Astrocyte (in vitro differentiated cells and primary cell): Measurements from ENCODE around the gene PLEKHG2. TPM values are rescaled to one million over a fixed set of nuclear protein-coding genes. Genes with fewer than 3 reads are reported as not detected.
A peak's percentile ranks its signal among the peaks of the same experiment; 100 is the strongest.

ENCODE experiments used
- DNase-seq: peaks from one replicate; pipeline ENCODE4 v3.0.0-alpha.2; 2010; ENCODE audit warnings: low read depth
- FAIRE-seq: peaks from 2 replicates; lab custom pipeline; 2011; peaks lifted over from hg19 to GRCh38; lab: Jason Lieb, UNC
- H2AFZ ChIP-seq: 2 replicates; pipeline ENCODE4 v1.6.0; 2012; ENCODE audit warnings: low read depth, low read length, inconsistent platforms
- H3K27ac ChIP-seq: 2 replicates; pipeline ENCODE4 v1.5.1; 2011; ENCODE audit warnings: low read depth, low read length, inconsistent platforms
- H3K27me3 ChIP-seq: 2 replicates; pipeline ENCODE4 v1.6.0; 2011; ENCODE audit warnings: low read length, inconsistent platforms; ENCODE audit not compliant: insufficient read depth
- H3K36me3 ChIP-seq: 2 replicates; pipeline ENCODE4 v1.5.1; 2011; ENCODE audit warnings: low read length, inconsistent platforms; ENCODE audit not compliant: insufficient read depth
- H3K4me1 ChIP-seq: 2 replicates; pipeline ENCODE4 v1.5.1; 2011; ENCODE audit warnings: low read length, inconsistent platforms; ENCODE audit not compliant: insufficient read depth
- H3K4me2 ChIP-seq: 2 replicates; pipeline ENCODE4 v1.6.0; 2012; ENCODE audit warnings: low read length, inconsistent platforms
- H3K4me3 ChIP-seq: 2 replicates; pipeline ENCODE4 v1.5.1; 2011; ENCODE audit warnings: low read depth, mild to moderate bottlenecking, low read length, inconsistent platforms; ENCODE audit not compliant: insufficient read depth
- H3K79me2 ChIP-seq: 2 replicates; pipeline ENCODE4 v1.6.0; 2012; ENCODE audit warnings: mild to moderate bottlenecking, low read length, inconsistent platforms; ENCODE audit not compliant: insufficient read depth
- H3K9ac ChIP-seq: 2 replicates; pipeline ENCODE4 v1.6.0; 2012; ENCODE audit warnings: mild to moderate bottlenecking, low read length, inconsistent platforms
- H3K9me3 ChIP-seq: 2 replicates; pipeline ENCODE4 v1.5.1; 2012; ENCODE audit warnings: low read depth, mild to moderate bottlenecking, low read length, inconsistent platforms; ENCODE audit not compliant: insufficient read depth
- H4K20me1 ChIP-seq: 2 replicates; pipeline ENCODE4 v1.6.0; 2012; ENCODE audit warnings: low read length, inconsistent platforms; ENCODE audit not compliant: insufficient read depth
- H3K27ac Mint-ChIP-seq: one replicate; pipeline ENCODE4 v1.8.0; 2021; ENCODE audit warnings: mild to moderate bottlenecking, mixed read lengths; ENCODE audit not compliant: unreplicated experiment
- H3K27me3 Mint-ChIP-seq: one replicate; pipeline ENCODE4 v1.8.0; 2021; ENCODE audit warnings: low read depth, mixed read lengths; ENCODE audit not compliant: unreplicated experiment
- H3K36me3 Mint-ChIP-seq: one replicate; pipeline ENCODE4 v1.8.0; 2021; ENCODE audit warnings: low read depth, mixed read lengths; ENCODE audit not compliant: unreplicated experiment
- H3K4me1 Mint-ChIP-seq: one replicate; pipeline ENCODE4 v1.8.0; 2021; ENCODE audit warnings: low read depth, mixed read lengths; ENCODE audit not compliant: unreplicated experiment
- H3K4me3 Mint-ChIP-seq: one replicate; pipeline ENCODE4 v1.8.0; 2021; ENCODE audit warnings: mild to moderate bottlenecking, moderate library complexity, mixed read lengths; ENCODE audit not compliant: unreplicated experiment
- H3K9me3 Mint-ChIP-seq: one replicate; pipeline ENCODE4 v1.8.0; 2021; ENCODE audit warnings: mild to moderate bottlenecking, mixed read lengths; ENCODE audit not compliant: unreplicated experiment
- EZH2 ChIP-seq: IDR thresholded peaks from 2 replicates; pipeline ENCODE4 v1.6.1; 2012; ENCODE audit warnings: mild to moderate bottlenecking, low read length, inconsistent platforms; ENCODE audit not compliant: insufficient read depth
- total RNA-seq: library from RNA; stranded (reverse); gene quantifications from 2 replicates; pipeline ENCODE4 v1.2.1, GENCODE V29; 2021
- TF ChIP-seq, protein P1 (sequence below): IDR thresholded peaks from 2 replicates; pipeline ENCODE4 v1.5.1; 2011; ENCODE audit warnings: low read depth, mild to moderate bottlenecking, inconsistent platforms, low read length, moderate library complexity; ENCODE audit not compliant: insufficient read depth

Gene PLEKHG2
- total RNA-seq, 1 donor from 2014 or later, result 102 TPM

- H3K36me3 Mint-ChIP-seq, result peaks cover 2% of the 10 kb centered on the region
- H3K27ac ChIP-seq, result peak overlapping the region; percentile 56
- H3K4me3 Mint-ChIP-seq, result peak overlapping the region; percentile 90
- FAIRE-seq (no peak), DNase-seq (no peak)
- peak overlapping the region; percentile 83 for H3K9ac ChIP-seq
- H3K4me3 ChIP-seq, result peak overlapping the region; percentile 29
- H3K27me3 Mint-ChIP-seq, result no peaks in the 10 kb centered on the region
- no peaks in the 10 kb centered on the region for H3K9me3 Mint-ChIP-seq
- peaks cover 22% of the 10 kb centered on the region for H4K20me1 ChIP-seq
- peaks cover 63% of the 10 kb centered on the region for H3K4me1 ChIP-seq
- peaks cover 4% of the 10 kb centered on the region for H3K36me3 ChIP-seq
- peak overlapping the region; percentile 43 for H2AFZ ChIP-seq
- peak overlapping the region; percentile 96 for H3K4me2 ChIP-seq
- H3K27me3 ChIP-seq, result no peaks in the 10 kb centered on the region
- H3K9me3 ChIP-seq, result no peaks in the 10 kb centered on the region
- no peak for TF ChIP-seq EZH2
- TF ChIP-seq, protein P1, sequence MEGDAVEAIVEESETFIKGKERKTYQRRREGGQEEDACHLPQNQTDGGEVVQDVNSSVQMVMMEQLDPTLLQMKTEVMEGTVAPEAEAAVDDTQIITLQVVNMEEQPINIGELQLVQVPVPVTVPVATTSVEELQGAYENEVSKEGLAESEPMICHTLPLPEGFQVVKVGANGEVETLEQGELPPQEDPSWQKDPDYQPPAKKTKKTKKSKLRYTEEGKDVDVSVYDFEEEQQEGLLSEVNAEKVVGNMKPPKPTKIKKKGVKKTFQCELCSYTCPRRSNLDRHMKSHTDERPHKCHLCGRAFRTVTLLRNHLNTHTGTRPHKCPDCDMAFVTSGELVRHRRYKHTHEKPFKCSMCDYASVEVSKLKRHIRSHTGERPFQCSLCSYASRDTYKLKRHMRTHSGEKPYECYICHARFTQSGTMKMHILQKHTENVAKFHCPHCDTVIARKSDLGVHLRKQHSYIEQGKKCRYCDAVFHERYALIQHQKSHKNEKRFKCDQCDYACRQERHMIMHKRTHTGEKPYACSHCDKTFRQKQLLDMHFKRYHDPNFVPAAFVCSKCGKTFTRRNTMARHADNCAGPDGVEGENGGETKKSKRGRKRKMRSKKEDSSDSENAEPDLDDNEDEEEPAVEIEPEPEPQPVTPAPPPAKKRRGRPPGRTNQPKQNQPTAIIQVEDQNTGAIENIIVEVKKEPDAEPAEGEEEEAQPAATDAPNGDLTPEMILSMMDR, result no peak
- peak overlapping the region; percentile 81 for H3K27ac Mint-ChIP-seq
- peaks cover 30% of the 10 kb centered on the region for H3K79me2 ChIP-seq
- H3K4me1 Mint-ChIP-seq, result peaks cover 31% of the 10 kb centered on the region
These were observed 6.4 kb upstream of the PLEKHG2 start for GRCh38 chr19:39405958-39406655.

- no peaks in the 10 kb centered on the region for H3K9me3 Mint-ChIP-seq
- H3K36me3 Mint-ChIP-seq, result peaks cover 2% of the 10 kb centered on the region
- Histone ChIP-seq H3K79me2 (peaks cover 30% of the 10 kb centered on the region), H3K27me3 (no peaks in the 10 kb centered on the region), H4K20me1 (peaks cover 22% of the 10 kb centered on the region), H3K36me3 (peaks cover 4% of the 10 kb centered on the region), H3K9ac (peak within 1 kb of the TSS; percentile 97), H2AFZ (peak within 1 kb of the TSS; percentile 54), H3K27ac (peak within 1 kb of the TSS; percentile 89), H3K4me1 (peaks cover 61% of the 10 kb centered on the region), H3K9me3 (no peaks in the 10 kb centered on the region), H3K4me2 (peak within 1 kb of the TSS; percentile 96), H3K4me3 (peak within 1 kb of the TSS; percentile 96)
- no peaks in the 10 kb centered on the region for H3K27me3 Mint-ChIP-seq
- TF ChIP-seq, protein P1, result no peak
- peaks cover 30% of the 10 kb centered on the region for H3K4me1 Mint-ChIP-seq
- peak within 1 kb of the TSS; percentile 97 for H3K27ac Mint-ChIP-seq
- FAIRE-seq (no peak), DNase-seq (no peak)
- peak within 1 kb of the TSS; percentile 95 for H3K4me3 Mint-ChIP-seq
These were observed 5.6 kb upstream of the PLEKHG2 start, which contains the start of gene ZFP36 for GRCh38 chr19:39406656-39407409. ZFP36 (plus strand) TSS chr19:39406847; CDS start chr19:39406905, 58 bp downstream.

DNA sequence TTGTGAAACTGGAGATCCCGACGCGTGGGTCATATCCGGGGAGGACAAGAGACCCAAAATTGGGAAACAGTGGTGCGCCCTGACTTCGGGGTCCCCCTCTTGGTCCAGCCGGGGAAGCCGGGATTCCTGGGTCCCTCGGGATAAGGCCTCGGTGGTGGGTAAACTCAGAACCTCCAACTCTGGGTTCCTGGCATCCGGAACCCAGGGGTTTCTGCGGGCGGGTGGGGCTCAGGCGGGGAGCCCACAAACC lies 5.1 kb upstream of the PLEKHG2 start:
- H3K27me3 Mint-ChIP-seq, result no peaks in the 10 kb centered on the region
- H3K4me3 Mint-ChIP-seq, result peak overlapping the region; percentile 95
- no peaks in the 10 kb centered on the region for H3K9me3 Mint-ChIP-seq
- peaks cover 22% of the 10 kb centered on the region for H4K20me1 ChIP-seq
- peak overlapping the region; percentile 89 for H3K27ac ChIP-seq
- DNase-seq (no peak), FAIRE-seq (no peak)
- peaks cover 56% of the 10 kb centered on the region for H3K4me1 ChIP-seq
- H3K9me3 ChIP-seq, result no peaks in the 10 kb centered on the region
- peaks cover 2% of the 10 kb centered on the region for H3K36me3 Mint-ChIP-seq
- peak overlapping the region; percentile 97 for H3K9ac ChIP-seq
- H2AFZ ChIP-seq, result peak overlapping the region; percentile 54
- H3K79me2 ChIP-seq, result peaks cover 30% of the 10 kb centered on the region
- H3K4me3 ChIP-seq, result peak overlapping the region; percentile 96
- H3K4me1 Mint-ChIP-seq, result peaks cover 25% of the 10 kb centered on the region
- TF ChIP-seq, protein P1, result no peak
- TF ChIP-seq EZH2, result no peak
- peaks cover 4% of the 10 kb centered on the region for H3K36me3 ChIP-seq
- H3K4me2 ChIP-seq, result peak overlapping the region; percentile 96
- no peaks in the 10 kb centered on the region for H3K27me3 ChIP-seq
- peak overlapping the region; percentile 97 for H3K27ac Mint-ChIP-seq
